ENCODE data around the gene ZNF300.
"Not testable (repeated sequence)": the region's sequence is repeated elsewhere in the genome, so short reads cannot be mapped to it uniquely, and the experiment has no call there.

The ZNF300 gene
- 3.9 reads per million, percentile 15 among the genes with 10 or more reads in this experiment for total RNA-seq

GRCh38 chr5:150904479-150905311 lies at the start of gene ZNF300:
TSS of gene ZNF300 (minus strand) at chr5:150904980. CDS start at chr5:150903155, 1,825 bp downstream.
- no peak for DNase-seq

GRCh38 chr5:150948539-150948938 lies 43.8 kb upstream of the ZNF300 start:
- no peak for DNase-seq

- no peak for DNase-seq
Measured at GRCh38 chr5:150946351-150946905, 41.6 kb upstream of the ZNF300 start.

- no peak for DNase-seq
Measured at GRCh38 chr5:150945947-150946346, 41.2 kb upstream of the ZNF300 start.

- no peak for DNase-seq
Measured at GRCh38 chr5:150945486-150945885, 40.7 kb upstream of the ZNF300 start.

GRCh38 chr5:150931368-150931965 lies 26.7 kb upstream of the ZNF300 start:
- no peak for DNase-seq

- DNase-seq, result no peak
Measured at GRCh38 chr5:150918613-150919012, 13.8 kb upstream of the ZNF300 start.

GRCh38 chr5:150912312-150912814 lies 7.6 kb upstream of the ZNF300 start:
- DNase-seq, result no peak

- no peak for DNase-seq
Measured at GRCh38 chr5:150905312-150905683, 518 bp upstream of the ZNF300 start.

GRCh38 chr5:150901446-150901845 lies 3.3 kb downstream of the ZNF300 start:
- DNase-seq, result no peak

- DNase-seq, result no peak
Measured at GRCh38 chr5:150895431-150896428, 9.1 kb downstream of the ZNF300 start.

GRCh38 chr5:150879358-150879757 lies 25.4 kb downstream of the ZNF300 start:
- no peak for DNase-seq

GRCh38 chr5:150862070-150862469 lies 42.7 kb downstream of the ZNF300 start:
- no peak for DNase-seq

- DNase-seq, result no peak
Measured at GRCh38 chr5:150860246-150860821, 44.4 kb downstream of the ZNF300 start.

- DNase-seq, result not testable (repeated sequence)
Measured at GRCh38 chr5:150856700-150857099, 48.1 kb downstream of the ZNF300 start.

- DNase-seq, result no peak
Measured at GRCh38 chr5:150853561-150853960, 51.2 kb downstream of the ZNF300 start.

GRCh38 chr5:150851039-150851438 lies 53.7 kb downstream of the ZNF300 start:
- DNase-seq, result no peak

GRCh38 chr5:150848271-150848670 lies 56.5 kb downstream of the ZNF300 start:
- no peak for DNase-seq

GRCh38 chr5:150847334-150847695 lies 57.5 kb downstream of the ZNF300 start:
- DNase-seq, result no peak

GRCh38 chr5:150846654-150847333 lies 58.0 kb downstream of the ZNF300 start:
- peak; percentile 56 for DNase-seq

- DNase-seq, result not testable (repeated sequence)
Measured at GRCh38 chr5:150846308-150846653, 58.5 kb downstream of the ZNF300 start, which contains the start of gene IRGM. TSS of gene IRGM (plus strand) at chr5:150846521. CDS start at chr5:150848124, 1,603 bp downstream.

All from effector CD4-positive, alpha-beta T cell (primary cell).